ENCODE data around the gene CYBB. TPM values are rescaled to one million over a fixed set of nuclear protein-coding genes. Genes with fewer than 3 reads are reported as not detected.
"Not testable (repeated sequence)": the region's sequence is repeated elsewhere in the genome, so short reads cannot be mapped to it uniquely, and the experiment has no call there.

CYBB gene
- total RNA-seq, 1 experiment from 2014 or later: 0.23 TPM

GRCh38 chrX:37765507-37765906 lies 14.4 kb upstream of the CYBB start:
- H3K4me1 ChIP-seq (ENCODE audit: control insufficient read depth, insufficient read depth, low read length): no peaks in the 10 kb centered on the region
- BruUV-seq (replicated peaks): no TSS peak
- no peaks in the 10 kb centered on the region for H3K27me3 ChIP-seq (ENCODE audit: control insufficient read depth, insufficient read depth, low read length)
- DNase-seq (ENCODE audit: low read depth, low spot score) (no peak), ATAC-seq (no peak)
- H3K4me3 ChIP-seq (ENCODE audit: low read depth in 2 of 2, low read length in 2 of 2): no peak overlapping the region
- H3K36me3 ChIP-seq (ENCODE audit: control insufficient read depth, insufficient read depth, low read length): no peaks in the 10 kb centered on the region
- H3K27ac ChIP-seq (ENCODE audit: low read length): no peak overlapping the region
- intact Hi-C loops (cut with micrococcal nuclease; ENCODE audit: unreplicated experiment) (no loop called here), in situ Hi-C loops (cut with HindIII; ENCODE audit: low pct_unique_long_range_greater_than_20kb, low sequenced_read_pairs) (no loop called here)
- H3K9me3 ChIP-seq (ENCODE audit: control insufficient read depth, insufficient read depth, low read depth, low read length): no peaks in the 10 kb centered on the region
- ChIA-PET CTCF (no interaction called here), POLR2A (no interaction called here)
- TF ChIP-seq, protein P1, sequence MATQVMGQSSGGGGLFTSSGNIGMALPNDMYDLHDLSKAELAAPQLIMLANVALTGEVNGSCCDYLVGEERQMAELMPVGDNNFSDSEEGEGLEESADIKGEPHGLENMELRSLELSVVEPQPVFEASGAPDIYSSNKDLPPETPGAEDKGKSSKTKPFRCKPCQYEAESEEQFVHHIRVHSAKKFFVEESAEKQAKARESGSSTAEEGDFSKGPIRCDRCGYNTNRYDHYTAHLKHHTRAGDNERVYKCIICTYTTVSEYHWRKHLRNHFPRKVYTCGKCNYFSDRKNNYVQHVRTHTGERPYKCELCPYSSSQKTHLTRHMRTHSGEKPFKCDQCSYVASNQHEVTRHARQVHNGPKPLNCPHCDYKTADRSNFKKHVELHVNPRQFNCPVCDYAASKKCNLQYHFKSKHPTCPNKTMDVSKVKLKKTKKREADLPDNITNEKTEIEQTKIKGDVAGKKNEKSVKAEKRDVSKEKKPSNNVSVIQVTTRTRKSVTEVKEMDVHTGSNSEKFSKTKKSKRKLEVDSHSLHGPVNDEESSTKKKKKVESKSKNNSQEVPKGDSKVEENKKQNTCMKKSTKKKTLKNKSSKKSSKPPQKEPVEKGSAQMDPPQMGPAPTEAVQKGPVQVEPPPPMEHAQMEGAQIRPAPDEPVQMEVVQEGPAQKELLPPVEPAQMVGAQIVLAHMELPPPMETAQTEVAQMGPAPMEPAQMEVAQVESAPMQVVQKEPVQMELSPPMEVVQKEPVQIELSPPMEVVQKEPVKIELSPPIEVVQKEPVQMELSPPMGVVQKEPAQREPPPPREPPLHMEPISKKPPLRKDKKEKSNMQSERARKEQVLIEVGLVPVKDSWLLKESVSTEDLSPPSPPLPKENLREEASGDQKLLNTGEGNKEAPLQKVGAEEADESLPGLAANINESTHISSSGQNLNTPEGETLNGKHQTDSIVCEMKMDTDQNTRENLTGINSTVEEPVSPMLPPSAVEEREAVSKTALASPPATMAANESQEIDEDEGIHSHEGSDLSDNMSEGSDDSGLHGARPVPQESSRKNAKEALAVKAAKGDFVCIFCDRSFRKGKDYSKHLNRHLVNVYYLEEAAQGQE (IDR thresholded peaks at IDR 0.05; ENCODE audit: insufficient read depth in 1 of 2, low read depth in 2 of 2, low read length in 1 of 2): no peak
- TF ChIP-seq TCF7L2 (IDR thresholded peaks at IDR 0.05; ENCODE audit: low read depth, low read length) (no peak), SIN3A (IDR thresholded peaks at IDR 0.05; ENCODE audit: borderline replicate concordance, insufficient read depth, low read depth, low read length) (no peak), POLR2AphosphoS5 (IDR thresholded peaks at IDR 0.05; ENCODE audit: low read depth, low read length) (no peak)
- TF ChIP-seq, protein P2, sequence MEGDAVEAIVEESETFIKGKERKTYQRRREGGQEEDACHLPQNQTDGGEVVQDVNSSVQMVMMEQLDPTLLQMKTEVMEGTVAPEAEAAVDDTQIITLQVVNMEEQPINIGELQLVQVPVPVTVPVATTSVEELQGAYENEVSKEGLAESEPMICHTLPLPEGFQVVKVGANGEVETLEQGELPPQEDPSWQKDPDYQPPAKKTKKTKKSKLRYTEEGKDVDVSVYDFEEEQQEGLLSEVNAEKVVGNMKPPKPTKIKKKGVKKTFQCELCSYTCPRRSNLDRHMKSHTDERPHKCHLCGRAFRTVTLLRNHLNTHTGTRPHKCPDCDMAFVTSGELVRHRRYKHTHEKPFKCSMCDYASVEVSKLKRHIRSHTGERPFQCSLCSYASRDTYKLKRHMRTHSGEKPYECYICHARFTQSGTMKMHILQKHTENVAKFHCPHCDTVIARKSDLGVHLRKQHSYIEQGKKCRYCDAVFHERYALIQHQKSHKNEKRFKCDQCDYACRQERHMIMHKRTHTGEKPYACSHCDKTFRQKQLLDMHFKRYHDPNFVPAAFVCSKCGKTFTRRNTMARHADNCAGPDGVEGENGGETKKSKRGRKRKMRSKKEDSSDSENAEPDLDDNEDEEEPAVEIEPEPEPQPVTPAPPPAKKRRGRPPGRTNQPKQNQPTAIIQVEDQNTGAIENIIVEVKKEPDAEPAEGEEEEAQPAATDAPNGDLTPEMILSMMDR (IDR thresholded peaks at IDR 0.05): no peak

GRCh38 chrX:37767430-37767829 lies 12.4 kb upstream of the CYBB start:
- ChIA-PET POLR2A (no interaction called here), CTCF (no interaction called here)
- H3K27me3 ChIP-seq (ENCODE audit: control insufficient read depth, insufficient read depth, low read length): no peaks in the 10 kb centered on the region
- TF ChIP-seq, protein P1 (IDR thresholded peaks at IDR 0.05; ENCODE audit: insufficient read depth in 1 of 2, low read depth in 2 of 2, low read length in 1 of 2): no peak
- TF ChIP-seq SIN3A (IDR thresholded peaks at IDR 0.05; ENCODE audit: borderline replicate concordance, insufficient read depth, low read depth, low read length) (no peak), POLR2AphosphoS5 (IDR thresholded peaks at IDR 0.05; ENCODE audit: low read depth, low read length) (no peak), TCF7L2 (IDR thresholded peaks at IDR 0.05; ENCODE audit: low read depth, low read length) (no peak)
- TF ChIP-seq, protein P2 (IDR thresholded peaks at IDR 0.05): no peak
- no peaks in the 10 kb centered on the region for H3K9me3 ChIP-seq (ENCODE audit: control insufficient read depth, insufficient read depth, low read depth, low read length)
- H3K36me3 ChIP-seq (ENCODE audit: control insufficient read depth, insufficient read depth, low read length): no peaks in the 10 kb centered on the region
- H3K4me3 ChIP-seq (ENCODE audit: low read depth in 2 of 2, low read length in 2 of 2): no peak overlapping the region
- BruUV-seq (replicated peaks): no TSS peak
- no peaks in the 10 kb centered on the region for H3K4me1 ChIP-seq (ENCODE audit: control insufficient read depth, insufficient read depth, low read length)
- intact Hi-C loops (cut with micrococcal nuclease; ENCODE audit: unreplicated experiment): no loop called here
- H3K27ac ChIP-seq (ENCODE audit: low read length): no peak overlapping the region
- DNase-seq (ENCODE audit: low read depth, low spot score) (no peak), ATAC-seq (no peak)
- in situ Hi-C loops (cut with HindIII; ENCODE audit: low pct_unique_long_range_greater_than_20kb, low sequenced_read_pairs): no loop called here

GRCh38 chrX:37768866-37769265 lies 11.0 kb upstream of the CYBB start:
- CTCF ChIA-PET; ATAC-seq; DNase-seq (ENCODE audit: low read depth, low spot score); H3K9me3 ChIP-seq (ENCODE audit: control insufficient read depth, insufficient read depth, low read depth, low read length); H3K27me3 ChIP-seq (ENCODE audit: control insufficient read depth, insufficient read depth, low read length); H3K36me3 ChIP-seq (ENCODE audit: control insufficient read depth, insufficient read depth, low read length); H3K4me1 ChIP-seq (ENCODE audit: control insufficient read depth, insufficient read depth, low read length); H3K27ac ChIP-seq (ENCODE audit: low read length); in situ Hi-C loops (cut with HindIII; ENCODE audit: low pct_unique_long_range_greater_than_20kb, low sequenced_read_pairs); H3K4me3 ChIP-seq (ENCODE audit: low read depth in 2 of 2, low read length in 2 of 2); intact Hi-C loops (cut with micrococcal nuclease; ENCODE audit: unreplicated experiment); POLR2A ChIA-PET; BruUV-seq (replicated peaks): not testable (repeated sequence)

All from Panc1 (cell line).